Breast epithelium (tissue), 4 donors: ENCODE results near the gene PPFIA3. TPM values are rescaled to one million over a fixed set of nuclear protein-coding genes. Genes with fewer than 3 reads are reported as not detected.
A peak's percentile ranks its signal among the peaks of the same experiment; 100 is the strongest.

Source experiments
- DNase-seq, 2 donors: peaks; one replicate each; pipeline ENCODE4 v3.0.0-alpha.2; 2019; ENCODE audit warnings: low spot score in 2 of 2
- H3K27ac ChIP-seq, 2 donors: fragments of 200-600 bp; sonication (generic) in 1 of 2; one replicate each; pipeline ENCODE4 v1.5.1; 2016 to 2019; ENCODE audit warnings: mild to moderate bottlenecking in 1 of 2
- H3K27me3 ChIP-seq, 2 donors: fragments of 200-600 bp; sonication (generic) in 1 of 2; one replicate each; pipeline versions ENCODE4 v1.5.1 to v1.6.0; 2017 to 2019; ENCODE audit warnings: control low read depth in 1 of 2, mild to moderate bottlenecking in 1 of 2
- H3K36me3 ChIP-seq: fragments of 200-600 bp; one replicate; pipeline ENCODE4 v1.5.1; 2019
- H3K4me1 ChIP-seq, 2 donors: fragments of 200-600 bp; sonication (generic); one replicate each; pipeline ENCODE4 v1.5.1; 2016 to 2019; ENCODE audit warnings: control low read depth in 1 of 2
- H3K4me3 ChIP-seq, 3 donors: fragments of 200-600 bp; sonication (generic); 1 replicate in 2 of 3; 2 replicates in 1 of 3; pipeline ENCODE4 v1.5.1; 2016 to 2019; ENCODE audit warnings: mild to moderate bottlenecking in 3 of 3, moderate library complexity in 2 of 3
- H3K9me3 ChIP-seq, 2 donors: fragments of 200-600 bp; sonication (generic) in 1 of 2; one replicate each; pipeline ENCODE4 v1.5.1; 2016 to 2019; ENCODE audit warnings: control low read depth in 1 of 2
- POLR2A ChIP-seq: fragments of 450-650 bp; IDR thresholded peaks from one replicate; pipeline ENCODE4 v1.6.1; 2016; ENCODE audit warnings: antibody characterized with exemption, mild to moderate bottlenecking, moderate library complexity
- POLR2AphosphoS5 ChIP-seq, 3 donors: sonication (generic); formaldehyde crosslinking; IDR thresholded peaks; one replicate each; pipeline ENCODE4 v1.6.1; 2017; ENCODE audit warnings: antibody characterized with exemption in 3 of 3
- intact Hi-C: fragments of 100-400 bp; cut with DNase I; formaldehyde crosslinking; loops from one replicate; pipeline ENCODE4 v1.15.1; 2023; ENCODE audit warnings: low total_unique reads
- total RNA-seq, 3 donors: library from RNA; depleted of rRNA; stranded (reverse); fragments of >200 nt; gene quantifications; one replicate each; pipeline ENCODE4 v1.1.0, GENCODE V29; 2016
- TF ChIP-seq, protein P1 (sequence below), 3 donors: fragments of 450-650 bp; IDR thresholded peaks; one replicate each; pipeline ENCODE4 v1.5.1; 2016 to 2017; ENCODE audit warnings: antibody characterized with exemption in 3 of 3, mild to moderate bottlenecking in 3 of 3, moderate library complexity in 3 of 3

Gene PPFIA3
- total RNA-seq, 3 donors from 2014 or later: 3.4 to 6.2 (median 3.4) TPM

DNA sequence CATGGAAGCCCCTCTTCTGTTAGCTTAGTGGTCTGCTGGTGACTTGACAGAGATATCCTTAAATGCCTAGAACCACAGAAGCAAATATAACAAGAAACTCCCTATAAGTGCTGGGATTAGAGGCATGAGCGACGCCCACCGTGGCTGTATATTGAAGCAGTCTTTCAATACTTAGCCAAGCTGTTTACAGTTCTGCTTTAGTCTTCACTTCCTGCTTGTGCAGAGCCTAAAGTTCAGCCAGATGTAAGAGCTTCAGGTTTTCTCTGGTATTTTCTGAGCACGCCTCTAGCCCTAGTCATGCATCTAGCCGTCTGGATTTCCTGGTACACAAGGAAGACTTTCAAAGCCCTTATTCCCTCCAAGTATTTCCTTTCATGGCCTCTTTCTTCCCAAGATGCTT, 66.8 kb downstream of the PPFIA3 start:
- H3K9me3 ChIP-seq: no peaks in the 10 kb centered on the region
- intact Hi-C loops: no loop called here
- no peaks in the 10 kb centered on the region for H3K36me3 ChIP-seq
- peak overlapping the region in 1 of 2 donors; percentile 54 for H3K27ac ChIP-seq
- H3K27me3 ChIP-seq: no peaks in the 10 kb centered on the region
- DNase-seq: no peak
- no peak overlapping the region for H3K4me3 ChIP-seq
- no peaks in the 10 kb centered on the region for H3K4me1 ChIP-seq
- TF ChIP-seq, protein P1, sequence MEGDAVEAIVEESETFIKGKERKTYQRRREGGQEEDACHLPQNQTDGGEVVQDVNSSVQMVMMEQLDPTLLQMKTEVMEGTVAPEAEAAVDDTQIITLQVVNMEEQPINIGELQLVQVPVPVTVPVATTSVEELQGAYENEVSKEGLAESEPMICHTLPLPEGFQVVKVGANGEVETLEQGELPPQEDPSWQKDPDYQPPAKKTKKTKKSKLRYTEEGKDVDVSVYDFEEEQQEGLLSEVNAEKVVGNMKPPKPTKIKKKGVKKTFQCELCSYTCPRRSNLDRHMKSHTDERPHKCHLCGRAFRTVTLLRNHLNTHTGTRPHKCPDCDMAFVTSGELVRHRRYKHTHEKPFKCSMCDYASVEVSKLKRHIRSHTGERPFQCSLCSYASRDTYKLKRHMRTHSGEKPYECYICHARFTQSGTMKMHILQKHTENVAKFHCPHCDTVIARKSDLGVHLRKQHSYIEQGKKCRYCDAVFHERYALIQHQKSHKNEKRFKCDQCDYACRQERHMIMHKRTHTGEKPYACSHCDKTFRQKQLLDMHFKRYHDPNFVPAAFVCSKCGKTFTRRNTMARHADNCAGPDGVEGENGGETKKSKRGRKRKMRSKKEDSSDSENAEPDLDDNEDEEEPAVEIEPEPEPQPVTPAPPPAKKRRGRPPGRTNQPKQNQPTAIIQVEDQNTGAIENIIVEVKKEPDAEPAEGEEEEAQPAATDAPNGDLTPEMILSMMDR (IDR thresholded peaks at IDR 0.05): no peak
- no peak for TF ChIP-seq POLR2A
- no peak for TF ChIP-seq POLR2AphosphoS5 (IDR thresholded peaks at IDR 0.05)

DNA sequence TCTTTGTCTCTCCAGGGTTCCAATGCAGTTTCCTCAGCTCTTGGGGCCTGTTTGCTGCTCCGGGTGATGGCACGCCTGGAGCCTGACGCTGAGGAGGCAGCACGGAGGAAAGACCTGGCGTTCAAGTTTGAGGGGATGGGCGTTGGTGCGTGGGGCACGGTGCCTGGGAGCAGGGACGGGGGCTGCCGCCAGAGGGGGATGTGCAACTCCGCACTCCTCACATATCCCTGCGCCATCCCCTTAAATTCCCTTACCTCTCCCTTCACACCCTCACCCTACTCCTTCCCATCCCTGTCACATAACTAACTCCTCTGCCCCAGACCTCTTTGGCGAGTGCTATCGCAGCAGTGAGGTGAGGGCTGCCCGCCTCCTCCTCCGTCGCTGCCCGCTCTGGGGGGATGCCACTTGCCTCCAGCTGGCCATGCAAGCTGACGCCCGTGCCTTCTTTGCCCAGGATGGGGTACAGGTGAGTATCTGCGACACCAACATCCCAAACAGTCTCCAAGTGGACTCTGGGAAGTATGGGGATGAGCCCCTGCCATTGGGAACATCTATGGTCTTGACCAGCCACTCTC, 69.4 kb downstream of the PPFIA3 start:
- no peaks in the 10 kb centered on the region for H3K27me3 ChIP-seq
- no peaks in the 10 kb centered on the region for H3K4me1 ChIP-seq
- H3K9me3 ChIP-seq: no peaks in the 10 kb centered on the region
- no peaks in the 10 kb centered on the region for H3K36me3 ChIP-seq
- TF ChIP-seq, protein P1 (IDR thresholded peaks at IDR 0.05): no peak
- TF ChIP-seq POLR2AphosphoS5 (IDR thresholded peaks at IDR 0.05) (no peak), POLR2A (no peak)
- H3K27ac ChIP-seq: no peak overlapping the region
- intact Hi-C loops: no loop called here
- no peak overlapping the region for H3K4me3 ChIP-seq
- no peak for DNase-seq

DNA sequence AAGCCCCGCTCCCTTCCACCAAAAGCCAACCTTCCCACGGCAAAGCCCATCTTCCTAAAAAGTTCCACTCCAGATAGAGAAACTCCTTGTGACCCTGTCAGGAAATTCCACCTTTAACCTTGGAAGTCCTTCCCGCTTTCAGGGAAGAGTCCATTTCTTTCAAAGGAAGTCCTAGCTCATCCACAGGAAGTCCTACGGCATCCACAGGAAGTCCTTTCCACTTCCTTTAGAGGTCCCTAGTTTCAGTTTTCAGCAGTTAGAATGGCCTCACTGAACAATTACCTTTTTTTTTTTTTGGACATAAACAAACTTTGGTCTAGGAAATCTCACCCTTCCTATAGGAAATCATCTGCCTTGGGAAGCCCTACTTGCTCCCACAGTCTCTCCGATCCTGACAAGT, 69.9 kb downstream of the PPFIA3 start:
- H3K27me3 ChIP-seq: no peaks in the 10 kb centered on the region
- H3K4me1 ChIP-seq: no peaks in the 10 kb centered on the region
- H3K9me3 ChIP-seq: no peaks in the 10 kb centered on the region
- TF ChIP-seq POLR2AphosphoS5 (IDR thresholded peaks at IDR 0.05): no peak
- TF ChIP-seq, protein P1 (IDR thresholded peaks at IDR 0.05): no peak
- no peak for TF ChIP-seq POLR2A
- H3K27ac ChIP-seq: no peak overlapping the region
- no peak overlapping the region for H3K4me3 ChIP-seq
- intact Hi-C loops: no loop called here
- no peak for DNase-seq
- no peaks in the 10 kb centered on the region for H3K36me3 ChIP-seq

DNA sequence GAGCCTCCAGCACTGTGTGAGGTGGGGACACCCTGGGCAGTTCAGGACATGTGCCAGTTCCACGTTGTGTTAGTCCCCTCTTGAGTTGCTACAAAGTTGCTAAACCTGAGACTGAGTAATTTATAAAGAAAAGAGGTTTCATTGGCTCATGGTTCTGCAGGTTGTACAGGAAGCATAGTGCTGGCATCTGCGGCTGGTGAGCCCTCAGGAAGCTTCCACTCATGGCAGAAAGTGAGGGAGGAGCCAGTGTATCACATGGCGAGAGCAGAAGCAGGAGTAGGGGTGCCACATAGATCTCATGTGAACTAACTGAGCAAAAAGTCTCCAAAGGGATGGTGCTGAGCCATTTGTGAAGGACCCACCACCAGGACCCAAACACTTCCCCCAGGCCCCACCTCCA, 71.4 kb downstream of the PPFIA3 start:
- intact Hi-C loops: loop anchor here (10.0 kb wide), 1 partner anchor 116 kb away; the partner anchor contains the start of gene KCNA7
- Histone ChIP-seq H3K9me3 (no peaks in the 10 kb centered on the region), H3K27me3 (no peaks in the 10 kb centered on the region), H3K27ac (no peak overlapping the region), H3K4me1 (no peaks in the 10 kb centered on the region), H3K4me3 (no peak overlapping the region), H3K36me3 (no peaks in the 10 kb centered on the region)
- DNase-seq: no peak
- no peak for TF ChIP-seq POLR2A
- TF ChIP-seq, protein P1 (IDR thresholded peaks at IDR 0.05): no peak
- no peak for TF ChIP-seq POLR2AphosphoS5 (IDR thresholded peaks at IDR 0.05)

DNA sequence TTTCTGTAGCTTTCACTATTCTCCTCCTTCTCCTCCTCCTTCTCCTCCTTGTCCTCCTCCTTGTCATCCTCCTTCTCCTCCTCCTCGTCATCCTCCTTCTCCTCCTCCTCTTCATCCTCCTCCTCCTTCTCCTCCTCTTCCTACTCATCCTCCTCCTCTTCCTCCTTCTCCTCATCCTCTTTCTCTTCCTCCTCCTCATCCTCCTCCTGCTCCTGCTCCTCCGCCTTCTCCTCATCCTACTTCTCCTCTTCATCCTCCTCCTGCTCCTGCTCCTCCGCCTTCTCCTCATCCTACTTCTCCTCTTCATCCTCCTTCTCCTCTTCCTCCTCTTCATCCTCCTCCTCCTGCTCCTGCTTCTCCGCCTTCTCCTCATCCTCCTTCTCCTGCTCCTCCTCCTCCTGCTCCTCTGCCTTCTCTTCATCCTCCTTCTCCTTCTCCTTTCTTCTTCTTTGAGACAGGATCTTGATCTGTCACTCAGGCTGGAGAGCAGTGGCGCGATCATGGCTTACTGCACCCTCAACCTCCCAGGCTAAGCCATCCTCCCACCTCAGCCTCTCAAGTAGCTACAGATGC, 74.6 kb downstream of the PPFIA3 start:
- no peaks in the 10 kb centered on the region for H3K36me3 ChIP-seq
- DNase-seq: no peak
- no peaks in the 10 kb centered on the region for H3K4me1 ChIP-seq
- TF ChIP-seq, protein P1 (IDR thresholded peaks at IDR 0.05): no peak
- TF ChIP-seq POLR2A (no peak), POLR2AphosphoS5 (IDR thresholded peaks at IDR 0.05) (no peak)
- intact Hi-C loops: loop anchor here (10.0 kb wide), 1 partner anchor 119 kb away; the partner anchor contains the start of gene KCNA7
- H3K27me3 ChIP-seq: no peaks in the 10 kb centered on the region
- no peak overlapping the region for H3K4me3 ChIP-seq
- no peaks in the 10 kb centered on the region for H3K9me3 ChIP-seq
- H3K27ac ChIP-seq: no peak overlapping the region
